Measurements from ENCODE around the gene MCCC2. TPM values are rescaled to one million over a fixed set of nuclear protein-coding genes. Genes with fewer than 3 reads are reported as not detected.

MCCC2 gene
- total and polyA plus RNA-seq, 2 of the 4 experiments (the other 2 are of a cell fraction): 18.0 to 22.0 TPM

- BruUV-seq (replicated peaks): no TSS peak
Observed at GRCh38 chr5:71629950-71630349, 42.8 kb downstream of the MCCC2 start.

More at GRCh38 chr5:71629950-71630349, 42.8 kb downstream of the MCCC2 start:
- in situ Hi-C loops (cut with MboI; ENCODE audit: low sequenced_read_pairs) (no loop called here), intact Hi-C loops (cut with micrococcal nuclease) (no loop called here), dilution Hi-C loops (cut with HindIII; ENCODE audit: low sequenced_read_pairs, unreplicated experiment) (no loop called here)
- no peak overlapping the region for H4K91ac ChIP-seq (ENCODE audit: insufficient read depth, low read depth, low read length)
- no peak for ATAC-seq (ENCODE audit: low read depth)
- no peaks in the 10 kb centered on the region for H3K9me3 ChIP-seq (ENCODE audit: control insufficient read depth, insufficient read depth, low read length)
- no peaks in the 10 kb centered on the region for H3K27me3 ChIP-seq (ENCODE audit: control insufficient read depth, insufficient read depth, low read length)
- no peak overlapping the region for H2BK20ac ChIP-seq (ENCODE audit: low read depth, low read length)
- no peak overlapping the region for H2AFZ ChIP-seq (replicated peaks; ENCODE audit: low read length, poor library complexity)
- H3K9ac ChIP-seq (ENCODE audit: low read depth, low read length): no peak overlapping the region
- H3K23ac ChIP-seq (ENCODE audit: low read depth, low read length): no peak overlapping the region; the same call in 1 of the 2 replicates
- H3K79me1 ChIP-seq (ENCODE audit: low read depth in 1 of 2, low read length in 2 of 2): no peaks in the 10 kb centered on the region
- 53% methylated on average over 3 of the region's 6 CpGs; no CpG with 5 or more reads in 1 of the 2 experiments for WGBS, 2 experiments (ENCODE audit: extremely low coverage in 2 of 2, insufficient read length in 1 of 2)
- no peak overlapping the region for H3K56ac ChIP-seq (ENCODE audit: extremely low read depth, insufficient read depth, low read length)
- no peak overlapping the region for H2BK120ac ChIP-seq (ENCODE audit: low read depth, low read length)
- no peak overlapping the region for H2AK5ac ChIP-seq (ENCODE audit: low read depth, low read length)
- no peak overlapping the region for H3K14ac ChIP-seq (replicated peaks; ENCODE audit: low read depth, low read length)
- no peak overlapping the region for H3K27ac ChIP-seq (ENCODE audit: insufficient read depth, low read length)
- POLR2A ChIA-PET (ENCODE audit: unreplicated experiment): no interaction called here
- no peaks in the 10 kb centered on the region for H4K20me1 ChIP-seq (ENCODE audit: insufficient read depth, low read length)
- no peak overlapping the region for H2BK15ac ChIP-seq (ENCODE audit: low read depth, low read length)
- H3K4me2 ChIP-seq (ENCODE audit: low read depth, low read length): no peak overlapping the region
- H3K4me3 ChIP-seq (ENCODE audit: insufficient read depth, low read depth, low read length): no peak overlapping the region
- no peaks in the 10 kb centered on the region; the same call in 1 of the 2 replicates for H3K36me3 ChIP-seq (ENCODE audit: control insufficient read depth, insufficient read depth, low read length)
- H4K5ac ChIP-seq (ENCODE audit: low read depth, low read length): no peak overlapping the region
- peaks cover 6% of the 10 kb centered on the region for H3K9me1 ChIP-seq (ENCODE audit: insufficient read depth, low read length)
- DNase-seq: no peak
- no peak overlapping the region for H3K18ac ChIP-seq (ENCODE audit: low read depth, low read length)
- TF ChIP-seq SMC3 (IDR thresholded peaks at IDR 0.05; ENCODE audit: low read depth, low read length): no peak
- TF ChIP-seq RCOR1 (IDR thresholded peaks at IDR 0.05; ENCODE audit: insufficient replicate concordance, low read length): no peak
- TF ChIP-seq RAD21 (IDR thresholded peaks at IDR 0.05; ENCODE audit: low read length): no peak
- TF ChIP-seq CHD1 (IDR thresholded peaks at IDR 0.05; ENCODE audit: low read depth, low read length): no peak
- no peak for TF ChIP-seq FOS (IDR thresholded peaks at IDR 0.05; ENCODE audit: low read depth, low read length)
- TF ChIP-seq CEBPB (IDR thresholded peaks at IDR 0.05; ENCODE audit: low read depth, low read length): no peak
- no peak for TF ChIP-seq RFX5 (IDR thresholded peaks at IDR 0.05; ENCODE audit: low read depth, low read length)
- no peak for TF ChIP-seq POLR2A (IDR thresholded peaks at IDR 0.05; ENCODE audit: low read depth, low read length)
- no peak for TF ChIP-seq MAZ (IDR thresholded peaks at IDR 0.05; ENCODE audit: borderline replicate concordance, low read depth, low read length)
- TF ChIP-seq MXI1 (IDR thresholded peaks at IDR 0.05; ENCODE audit: borderline replicate concordance, low read depth, low read length): no peak
- no peak overlapping the region for H2AK9ac ChIP-seq (replicated peaks; ENCODE audit: low read depth, low read length, poor library complexity)
- no peak overlapping the region for H3K4ac ChIP-seq (ENCODE audit: low read depth, low read length)
- H3K4me1 ChIP-seq (ENCODE audit: control insufficient read depth, insufficient read depth, low read length): no peaks in the 10 kb centered on the region
- CTCF ChIA-PET: interaction anchor here (0.5 to 0.6 kb wide), 2 partner anchors 37 to 67 kb away, joined by 3 to 6 read pairs; no protein-coding TSS in a partner anchor
- H4K8ac ChIP-seq (ENCODE audit: low read depth in 2 of 2, low read length in 2 of 2): no peak overlapping the region
- no peak overlapping the region for H2BK5ac ChIP-seq (ENCODE audit: low read depth, low read length, poor library complexity, severe bottlenecking)

All from IMR-90 (cell line).